Thyroid gland (tissue), 4 donors: ENCODE measurements around the gene NDUFA8.

ENCODE experiments used
- POLR2A ChIP-seq, 2 donors: fragments of 450-650 bp; IDR thresholded peaks; one replicate each; pipeline ENCODE4 v1.6.1; 2017; ENCODE audit warnings: antibody characterized with exemption in 2 of 2, mild to moderate bottlenecking in 2 of 2, moderate library complexity in 1 of 2
- TF ChIP-seq, protein P1 (sequence below), 6 experiments: fragments of 200-600 bp in 3 of 6; fragments of 450-650 bp in 3 of 6; sonication (generic) in 3 of 6; IDR thresholded peaks; one replicate each; pipeline ENCODE4 v1.5.1; 2016 to 2019; ENCODE audit warnings: antibody characterized with exemption in 6 of 6, mild to moderate bottlenecking in 2 of 6, inconsistent platforms in 1 of 6, moderate library complexity in 1 of 6

DNA sequence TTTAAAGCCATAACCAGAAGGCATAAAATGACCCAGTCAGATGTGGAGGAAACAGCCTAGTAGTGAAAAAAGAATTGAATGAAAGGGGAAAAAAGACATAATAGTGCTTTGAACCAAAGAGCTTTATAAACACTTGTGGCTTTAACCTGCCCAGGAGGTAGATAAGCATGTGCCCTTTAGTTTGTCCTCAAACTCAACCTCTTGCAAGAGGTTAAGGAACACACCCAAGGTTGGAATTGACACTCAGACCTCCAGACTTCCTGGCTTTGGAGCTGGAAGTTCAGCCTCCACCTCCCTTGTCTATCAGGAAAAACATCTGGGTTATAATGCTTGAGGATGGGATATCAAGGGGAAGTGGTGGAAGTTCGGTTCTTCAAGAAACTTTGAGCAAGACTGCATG lies 16.3 kb downstream of the NDUFA8 start:
- TF ChIP-seq, protein P1, sequence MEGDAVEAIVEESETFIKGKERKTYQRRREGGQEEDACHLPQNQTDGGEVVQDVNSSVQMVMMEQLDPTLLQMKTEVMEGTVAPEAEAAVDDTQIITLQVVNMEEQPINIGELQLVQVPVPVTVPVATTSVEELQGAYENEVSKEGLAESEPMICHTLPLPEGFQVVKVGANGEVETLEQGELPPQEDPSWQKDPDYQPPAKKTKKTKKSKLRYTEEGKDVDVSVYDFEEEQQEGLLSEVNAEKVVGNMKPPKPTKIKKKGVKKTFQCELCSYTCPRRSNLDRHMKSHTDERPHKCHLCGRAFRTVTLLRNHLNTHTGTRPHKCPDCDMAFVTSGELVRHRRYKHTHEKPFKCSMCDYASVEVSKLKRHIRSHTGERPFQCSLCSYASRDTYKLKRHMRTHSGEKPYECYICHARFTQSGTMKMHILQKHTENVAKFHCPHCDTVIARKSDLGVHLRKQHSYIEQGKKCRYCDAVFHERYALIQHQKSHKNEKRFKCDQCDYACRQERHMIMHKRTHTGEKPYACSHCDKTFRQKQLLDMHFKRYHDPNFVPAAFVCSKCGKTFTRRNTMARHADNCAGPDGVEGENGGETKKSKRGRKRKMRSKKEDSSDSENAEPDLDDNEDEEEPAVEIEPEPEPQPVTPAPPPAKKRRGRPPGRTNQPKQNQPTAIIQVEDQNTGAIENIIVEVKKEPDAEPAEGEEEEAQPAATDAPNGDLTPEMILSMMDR (IDR thresholded peaks at IDR 0.05) = no peak
- no peak for TF ChIP-seq POLR2A (IDR thresholded peaks at IDR 0.05)
